ENCODE data around the gene DRD3. TPM values are rescaled to one million over a fixed set of nuclear protein-coding genes. Genes with fewer than 3 reads are reported as not detected.

Gene DRD3
- total and polyA plus RNA-seq, 2 experiments from 2014 or later, result 0.21 to 0.65 TPM

- TF ChIP-seq ETS1 (IDR thresholded peaks at IDR 0.05), result no peak
- no peak for TF ChIP-seq CREB1 (CRISPR knock-in tag; IDR thresholded peaks at IDR 0.05; ENCODE audit: low read depth)
- no peak for TF ChIP-seq STAT1 (IDR thresholded peaks at IDR 0.05; ENCODE audit: unreplicated experiment)
- no peak for TF ChIP-seq NANOG (IDR thresholded peaks at IDR 0.05; ENCODE audit: borderline replicate concordance)
- no peak for TF ChIP-seq EZH2 (IDR thresholded peaks at IDR 0.05; ENCODE audit: low read depth, unreplicated experiment)
- no peak for TF ChIP-seq CTCF (conservative IDR thresholded peaks at IDR 0.05; ENCODE audit: low read depth in 2 of 2)
- TF ChIP-seq JUNB (IDR thresholded peaks at IDR 0.05; ENCODE audit: unreplicated experiment), result no peak
These were observed 99.1 kb downstream of the DRD3 start (continued) for GRCh38 chr3:114079761-114080160.

DNA sequence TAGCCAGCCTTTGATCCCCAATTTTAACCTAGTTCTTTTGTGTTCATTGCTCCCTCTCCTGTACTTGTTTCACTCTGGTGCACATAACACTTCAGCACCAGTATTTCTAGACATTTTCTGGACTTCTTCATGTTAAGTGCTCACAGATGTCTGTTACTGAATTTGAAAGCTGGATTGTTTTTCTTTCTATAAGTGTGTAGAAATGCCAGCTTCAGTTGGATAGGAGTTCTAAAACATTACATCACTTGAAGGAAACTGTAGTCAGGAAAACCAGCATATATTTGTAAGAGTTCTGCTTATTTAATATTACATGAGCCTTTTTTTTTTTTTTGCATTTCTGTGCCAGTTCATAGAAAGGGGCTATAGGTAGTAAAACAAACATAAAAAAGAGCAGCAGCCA lies 100.7 kb downstream of the DRD3 start:
- TF ChIP-seq CREB1 (CRISPR knock-in tag; IDR thresholded peaks at IDR 0.05; ENCODE audit: low read depth) (no peak), ETS1 (IDR thresholded peaks at IDR 0.05) (no peak), JUNB (IDR thresholded peaks at IDR 0.05; ENCODE audit: unreplicated experiment) (no peak)
- TF ChIP-seq, protein P1, sequence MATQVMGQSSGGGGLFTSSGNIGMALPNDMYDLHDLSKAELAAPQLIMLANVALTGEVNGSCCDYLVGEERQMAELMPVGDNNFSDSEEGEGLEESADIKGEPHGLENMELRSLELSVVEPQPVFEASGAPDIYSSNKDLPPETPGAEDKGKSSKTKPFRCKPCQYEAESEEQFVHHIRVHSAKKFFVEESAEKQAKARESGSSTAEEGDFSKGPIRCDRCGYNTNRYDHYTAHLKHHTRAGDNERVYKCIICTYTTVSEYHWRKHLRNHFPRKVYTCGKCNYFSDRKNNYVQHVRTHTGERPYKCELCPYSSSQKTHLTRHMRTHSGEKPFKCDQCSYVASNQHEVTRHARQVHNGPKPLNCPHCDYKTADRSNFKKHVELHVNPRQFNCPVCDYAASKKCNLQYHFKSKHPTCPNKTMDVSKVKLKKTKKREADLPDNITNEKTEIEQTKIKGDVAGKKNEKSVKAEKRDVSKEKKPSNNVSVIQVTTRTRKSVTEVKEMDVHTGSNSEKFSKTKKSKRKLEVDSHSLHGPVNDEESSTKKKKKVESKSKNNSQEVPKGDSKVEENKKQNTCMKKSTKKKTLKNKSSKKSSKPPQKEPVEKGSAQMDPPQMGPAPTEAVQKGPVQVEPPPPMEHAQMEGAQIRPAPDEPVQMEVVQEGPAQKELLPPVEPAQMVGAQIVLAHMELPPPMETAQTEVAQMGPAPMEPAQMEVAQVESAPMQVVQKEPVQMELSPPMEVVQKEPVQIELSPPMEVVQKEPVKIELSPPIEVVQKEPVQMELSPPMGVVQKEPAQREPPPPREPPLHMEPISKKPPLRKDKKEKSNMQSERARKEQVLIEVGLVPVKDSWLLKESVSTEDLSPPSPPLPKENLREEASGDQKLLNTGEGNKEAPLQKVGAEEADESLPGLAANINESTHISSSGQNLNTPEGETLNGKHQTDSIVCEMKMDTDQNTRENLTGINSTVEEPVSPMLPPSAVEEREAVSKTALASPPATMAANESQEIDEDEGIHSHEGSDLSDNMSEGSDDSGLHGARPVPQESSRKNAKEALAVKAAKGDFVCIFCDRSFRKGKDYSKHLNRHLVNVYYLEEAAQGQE (IDR thresholded peaks at IDR 0.05; ENCODE audit: unreplicated experiment), result no peak
- H3K79me2 ChIP-seq (replicated peaks; ENCODE audit: insufficient read depth), result peaks cover 7% of the 10 kb centered on the region
- Mint-ChIP-seq H3K9me3 (no peaks in the 10 kb centered on the region), H3K4me1 (no peaks in the 10 kb centered on the region), H3K36me3 (ENCODE audit: low read depth) (peaks cover 96% of the 10 kb centered on the region), H3K4me3 (no peak overlapping the region), H3K27me3 (ENCODE audit: insufficient read depth, low read depth, poor library complexity) (peaks cover 2% of the 10 kb centered on the region), H3K27ac (no peak overlapping the region)
- no peak for DNase-seq (ENCODE audit: low spot score)
- peaks cover 75% of the 10 kb centered on the region for H3K36me3 ChIP-seq (ENCODE audit: insufficient read depth)
- ATAC-seq, result no peak
- H3K9me2 ChIP-seq (ENCODE audit: insufficient read depth), result no peaks in the 10 kb centered on the region
- no peak overlapping the region for H3K4me3 ChIP-seq
- no peak overlapping the region for H3K27ac ChIP-seq (ENCODE audit: low read depth)
- no peaks in the 10 kb centered on the region for H3K4me1 ChIP-seq (ENCODE audit: insufficient read depth)
- H3F3A ChIP-seq (replicated peaks; ENCODE audit: low read depth), result no peaks in the 10 kb centered on the region
- H3K27me3 ChIP-seq (ENCODE audit: insufficient read depth), result no peaks in the 10 kb centered on the region
- H2AFZ ChIP-seq, result no peak overlapping the region
- peaks cover 14% of the 10 kb centered on the region; the same call in 1 of the 2 replicates for H4K20me1 ChIP-seq (replicated peaks; ENCODE audit: insufficient read depth)
- H3K4me2 ChIP-seq, result no peak overlapping the region

Other genes with a start within 250 kb of the DRD3 start
- gene ZDHHC23, start 231.0 kb downstream of the DRD3 start, total RNA-seq (2014; rRNA removed; shearing (Covaris generic)), result 14.5 and 14.8 TPM in 2 replicates
- 2.7 and 3.5 TPM in 2 replicates for gene ZDHHC23, start 231.0 kb downstream of the DRD3 start, polyA plus RNA-seq (2016; fragmentation: Nextera tagmentation; extraction: Ambion mirVana)
- gene CCDC191, start 122.5 kb downstream of the DRD3 start, total RNA-seq (2014; rRNA removed; shearing (Covaris generic)), result 0.89 and 2.0 TPM in 2 replicates
- gene CCDC191, start 122.5 kb downstream of the DRD3 start, polyA plus RNA-seq (2016; fragmentation: Nextera tagmentation; extraction: Ambion mirVana), result 1.5 and 2.9 TPM in 2 replicates
- gene QTRT2, start 122.3 kb downstream of the DRD3 start, total RNA-seq (2014; rRNA removed; shearing (Covaris generic)), result 49.4 and 66.5 TPM in 2 replicates
- gene QTRT2, start 122.3 kb downstream of the DRD3 start, polyA plus RNA-seq (2016; fragmentation: Nextera tagmentation; extraction: Ambion mirVana), result 32.3 and 37.9 TPM in 2 replicates
- gene ZNF80, start 58.5 kb upstream of the DRD3 start, total RNA-seq (2014; rRNA removed; shearing (Covaris generic)), result not detected in 2 replicates
- not detected in 2 replicates for gene ZNF80, start 58.5 kb upstream of the DRD3 start, polyA plus RNA-seq (2016; fragmentation: Nextera tagmentation; extraction: Ambion mirVana)
- gene TIGIT, start 115.0 kb upstream of the DRD3 start, total RNA-seq (2014; rRNA removed; shearing (Covaris generic)), result 0.07 TPM in 1 of 2 replicates, not detected in the other
- 0.07 and 0.50 TPM in 2 replicates for gene TIGIT, start 115.0 kb upstream of the DRD3 start, polyA plus RNA-seq (2016; fragmentation: Nextera tagmentation; extraction: Ambion mirVana)